GM12801 (cell line): ENCODE results near the gene IRF6.

ENCODE experiments used
- TF ChIP-seq, protein P1 (sequence below): IDR thresholded peaks from one replicate; pipeline ENCODE4 v1.5.1; 2011; ENCODE audit warnings: control low read depth; ENCODE audit not compliant: insufficient read length; ENCODE audit errors: extremely low read depth

The IRF6 gene

GRCh38 chr1:209805875-209806760, at the start of gene IRF6:
Gene IRF6 (minus strand): TSS chr1:209806142. CDS start chr1:209801413, 4,729 bp downstream.
- TF ChIP-seq, protein P1, sequence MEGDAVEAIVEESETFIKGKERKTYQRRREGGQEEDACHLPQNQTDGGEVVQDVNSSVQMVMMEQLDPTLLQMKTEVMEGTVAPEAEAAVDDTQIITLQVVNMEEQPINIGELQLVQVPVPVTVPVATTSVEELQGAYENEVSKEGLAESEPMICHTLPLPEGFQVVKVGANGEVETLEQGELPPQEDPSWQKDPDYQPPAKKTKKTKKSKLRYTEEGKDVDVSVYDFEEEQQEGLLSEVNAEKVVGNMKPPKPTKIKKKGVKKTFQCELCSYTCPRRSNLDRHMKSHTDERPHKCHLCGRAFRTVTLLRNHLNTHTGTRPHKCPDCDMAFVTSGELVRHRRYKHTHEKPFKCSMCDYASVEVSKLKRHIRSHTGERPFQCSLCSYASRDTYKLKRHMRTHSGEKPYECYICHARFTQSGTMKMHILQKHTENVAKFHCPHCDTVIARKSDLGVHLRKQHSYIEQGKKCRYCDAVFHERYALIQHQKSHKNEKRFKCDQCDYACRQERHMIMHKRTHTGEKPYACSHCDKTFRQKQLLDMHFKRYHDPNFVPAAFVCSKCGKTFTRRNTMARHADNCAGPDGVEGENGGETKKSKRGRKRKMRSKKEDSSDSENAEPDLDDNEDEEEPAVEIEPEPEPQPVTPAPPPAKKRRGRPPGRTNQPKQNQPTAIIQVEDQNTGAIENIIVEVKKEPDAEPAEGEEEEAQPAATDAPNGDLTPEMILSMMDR: no peak

GRCh38 chr1:209855623-209856022, 49.7 kb upstream of the IRF6 start:
- TF ChIP-seq, protein P1: no peak

- TF ChIP-seq, protein P1: no peak
These were observed 49.1 kb upstream of the IRF6 start for GRCh38 chr1:209855006-209855405.

DNA sequence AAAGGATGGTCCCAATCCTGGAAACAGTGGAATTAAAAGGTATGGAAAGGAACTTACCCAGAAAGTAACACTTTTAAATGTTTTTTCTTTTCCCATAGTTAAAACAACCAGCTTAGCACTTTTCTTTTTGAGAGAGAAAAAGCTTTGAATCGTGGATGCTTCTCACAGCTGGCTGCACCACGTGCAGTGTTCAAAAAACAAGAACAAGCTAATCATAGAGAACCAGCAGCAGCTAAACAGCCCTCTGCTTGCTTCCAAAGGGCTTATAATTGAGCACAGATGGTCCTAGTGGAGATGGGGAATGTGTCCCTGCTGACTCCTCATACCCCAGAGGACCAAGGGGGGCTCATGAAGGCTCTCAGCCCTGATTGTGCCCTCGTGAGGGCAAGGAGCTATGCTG, 48.3 kb upstream of the IRF6 start:
- TF ChIP-seq, protein P1: no peak

GRCh38 chr1:209853676-209854075, 47.7 kb upstream of the IRF6 start:
- TF ChIP-seq, protein P1: no peak

DNA sequence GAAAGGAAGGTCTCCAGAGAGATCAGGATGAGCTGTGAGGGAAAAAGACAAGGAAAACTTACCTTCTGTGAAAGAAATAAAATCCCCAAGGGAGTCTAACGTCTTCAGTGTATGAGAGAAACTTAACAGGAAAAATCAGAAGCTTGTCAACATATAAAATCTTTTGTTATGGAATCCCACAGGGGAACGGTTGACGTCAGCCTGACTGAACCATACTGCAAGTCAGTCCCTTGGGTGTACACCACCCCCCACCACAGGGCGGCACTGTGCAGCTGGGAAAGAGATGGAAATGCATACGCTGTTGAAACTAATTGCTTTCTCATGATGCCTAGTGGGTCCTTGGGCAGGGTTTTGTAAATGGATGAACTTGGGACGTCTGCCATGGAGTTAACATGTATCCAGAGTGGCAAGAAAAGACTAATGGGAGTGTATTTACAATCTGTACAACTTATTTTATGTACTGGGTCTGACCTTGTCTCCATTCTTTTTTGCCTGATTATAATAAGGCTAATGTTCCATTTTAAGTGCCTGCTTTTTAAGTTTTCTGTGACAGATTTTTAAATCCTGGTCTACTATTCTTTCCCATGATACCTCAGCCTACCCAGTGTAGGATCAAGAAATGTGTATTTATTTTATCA, 44.5 kb upstream of the IRF6 start:
- TF ChIP-seq, protein P1: no peak

- TF ChIP-seq, protein P1: no peak
These were observed 43.4 kb upstream of the IRF6 start for GRCh38 chr1:209849388-209849787.
